Fibroblast of the conjunctiva (primary cell): ENCODE data around the gene ZBTB7B.

ENCODE experiments used
- DNase-seq: peaks from one replicate; pipeline ENCODE4 v3.0.0-alpha.2; 2010; ENCODE audit warnings: low read depth

Gene ZBTB7B

DNA sequence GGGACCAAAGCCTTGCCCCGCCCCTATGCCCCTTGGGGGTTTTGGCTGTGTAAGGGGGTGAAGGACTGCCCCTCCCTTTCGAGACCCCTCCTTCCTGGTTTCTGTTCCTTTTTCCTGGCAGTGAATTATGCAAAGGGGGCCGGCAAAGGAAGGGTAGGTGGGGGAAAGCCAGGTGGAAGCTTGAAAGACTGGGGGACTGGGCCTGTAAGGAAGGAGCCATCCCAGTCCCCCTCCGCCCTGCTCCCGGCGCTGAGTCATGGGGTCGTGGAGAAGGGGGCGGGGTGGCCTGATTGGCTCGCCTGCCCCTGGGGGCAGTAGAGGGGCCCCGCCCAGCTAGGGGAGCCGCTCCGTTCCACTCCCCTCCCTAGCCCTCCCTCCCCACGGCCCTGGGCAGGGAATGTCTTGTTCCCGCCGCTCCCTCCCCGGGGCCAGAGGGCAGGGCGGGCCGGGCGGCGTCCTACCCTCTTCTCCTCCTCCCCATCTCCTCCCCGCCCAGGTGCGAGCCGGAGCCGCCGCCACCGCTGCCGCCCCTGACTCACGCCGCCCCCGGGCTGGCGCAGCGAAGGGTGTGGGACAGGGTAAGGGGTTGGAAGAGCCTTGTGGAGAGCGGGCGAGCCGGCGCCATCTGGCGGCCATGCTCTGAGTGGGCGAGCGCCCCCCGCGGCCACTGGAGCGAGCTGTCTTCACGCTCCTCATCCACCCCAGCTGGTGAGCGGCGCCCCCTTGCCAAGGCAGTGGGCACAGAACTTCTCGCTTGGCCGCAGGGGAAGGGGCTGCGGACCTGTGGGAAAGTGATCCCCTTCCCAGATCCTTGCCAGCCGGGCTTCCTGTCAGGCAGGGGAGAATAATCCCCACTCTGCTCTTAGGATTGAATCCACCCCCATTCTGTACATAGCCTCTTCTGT lies 14.7 kb downstream of the ZBTB7B start:
- DNase-seq: peak; percentile 91

DNA sequence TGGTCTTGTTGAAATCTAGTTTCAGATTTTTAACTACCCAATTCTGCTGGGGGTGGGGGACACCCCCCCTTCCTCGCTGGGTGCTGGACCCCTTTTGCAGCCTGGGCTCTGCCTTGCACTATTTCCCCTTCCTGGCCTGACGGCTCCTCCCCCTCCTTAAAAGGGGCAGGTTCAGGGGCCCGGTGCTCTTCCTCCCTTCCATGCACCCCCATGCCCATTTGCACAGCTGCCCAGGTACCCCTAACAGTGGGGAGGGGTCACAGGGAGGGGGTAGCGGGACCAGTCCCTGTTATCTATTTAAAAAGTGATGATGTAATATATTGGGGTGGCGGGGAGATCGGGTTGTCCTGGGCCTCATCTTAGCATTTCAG lies 15.3 kb downstream of the ZBTB7B start:
- DNase-seq: no peak

- DNase-seq: no peak
Observed at GRCh38 chr1:155018617-155019348, 16.2 kb downstream of the ZBTB7B start.

GRCh38 chr1:155019377-155020245 lies 17.0 kb downstream of the ZBTB7B start:
- no peak for DNase-seq

GRCh38 chr1:155022136-155022926 lies 19.7 kb downstream of the ZBTB7B start:
- no peak for DNase-seq

DNA sequence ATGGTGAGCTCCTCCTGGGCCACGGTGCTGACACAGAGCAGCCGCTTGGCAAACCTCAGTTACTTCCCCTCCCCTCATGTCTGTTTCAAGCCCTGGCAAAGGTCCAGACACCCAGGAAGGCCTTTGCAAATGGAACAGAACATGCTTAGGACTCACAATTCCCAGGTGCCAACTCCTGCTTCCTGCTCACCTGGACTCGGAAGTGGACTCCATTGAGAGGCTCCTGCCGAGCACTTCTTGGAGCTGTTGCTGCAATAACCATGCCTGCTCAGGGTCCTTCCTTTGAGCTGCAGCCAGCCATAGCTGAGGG lies 20.3 kb downstream of the ZBTB7B start:
- DNase-seq: no peak

GRCh38 chr1:155023627-155024026 lies 21.0 kb downstream of the ZBTB7B start:
- DNase-seq: no peak

DNA sequence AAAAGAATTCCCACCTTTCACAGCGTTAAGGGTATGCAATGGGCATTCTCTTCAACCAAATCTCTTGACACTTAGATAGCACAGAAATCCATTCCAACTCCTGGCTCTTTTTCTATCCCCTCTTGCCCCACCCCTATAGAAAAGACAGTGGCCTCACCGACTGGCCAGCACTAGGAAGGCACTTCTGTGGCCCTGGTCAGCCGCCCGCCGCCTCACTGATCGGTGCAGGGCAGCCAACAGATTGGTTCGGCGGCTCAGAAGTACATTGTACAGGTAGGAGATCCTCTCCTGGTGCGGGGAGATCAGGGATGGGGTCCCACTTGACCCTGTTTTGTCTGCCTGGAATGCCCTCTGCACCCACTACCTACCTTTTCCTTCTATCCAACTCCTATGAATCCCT lies 21.7 kb downstream of the ZBTB7B start:
- no peak for DNase-seq

DNA sequence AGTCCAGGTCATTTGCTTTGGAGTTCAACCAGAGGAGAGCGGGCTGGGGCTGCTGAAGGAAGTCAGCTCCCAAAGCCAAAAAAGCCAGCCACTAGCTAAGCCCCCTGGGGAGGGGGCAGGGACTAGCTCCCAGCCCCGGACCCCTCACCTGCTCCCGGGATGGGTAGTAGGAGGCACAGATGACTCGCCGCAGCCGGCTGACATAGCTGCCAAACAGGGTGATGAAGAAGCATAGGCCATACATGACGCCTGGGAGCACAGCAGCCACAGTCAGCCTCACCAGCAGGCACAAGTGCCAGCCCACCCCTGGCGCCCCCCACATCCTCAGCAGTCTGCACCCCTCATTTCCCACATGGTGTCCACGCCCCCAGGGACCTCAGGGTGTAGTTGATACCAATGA lies 23.6 kb downstream of the ZBTB7B start:
- no peak for DNase-seq

- no peak for DNase-seq
Observed at GRCh38 chr1:155026588-155026987, 24.0 kb downstream of the ZBTB7B start.

- DNase-seq: no peak
Observed at GRCh38 chr1:155029513-155030242, 27.1 kb downstream of the ZBTB7B start.

DNA sequence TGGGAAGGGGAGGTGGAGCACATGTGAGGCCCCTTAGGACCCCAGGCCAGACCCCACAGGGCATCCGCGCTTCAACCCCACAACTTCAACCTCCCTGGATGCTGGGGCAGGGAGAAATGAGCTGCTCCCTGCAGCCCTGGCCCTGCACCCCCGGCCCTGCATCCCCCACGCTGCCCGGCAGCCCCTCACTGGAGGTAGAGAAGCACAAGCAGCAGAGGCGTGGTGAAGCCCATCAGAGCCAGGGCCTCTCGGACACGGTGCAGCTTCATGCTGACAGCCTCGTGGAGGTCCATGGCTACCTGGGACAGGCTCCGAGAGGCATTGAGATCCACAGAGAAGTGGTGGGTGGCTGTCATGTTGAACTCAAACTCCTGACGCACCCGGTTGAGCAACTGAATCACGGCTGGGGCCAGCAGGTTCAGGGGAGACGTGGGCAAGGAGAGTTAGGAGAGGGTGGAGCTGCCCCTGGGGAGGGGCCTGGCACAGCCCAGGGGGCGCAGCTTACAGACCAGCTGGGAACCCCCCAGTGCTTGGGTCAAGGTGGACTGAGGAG lies 27.7 kb downstream of the ZBTB7B start:
- no peak for DNase-seq

DNA sequence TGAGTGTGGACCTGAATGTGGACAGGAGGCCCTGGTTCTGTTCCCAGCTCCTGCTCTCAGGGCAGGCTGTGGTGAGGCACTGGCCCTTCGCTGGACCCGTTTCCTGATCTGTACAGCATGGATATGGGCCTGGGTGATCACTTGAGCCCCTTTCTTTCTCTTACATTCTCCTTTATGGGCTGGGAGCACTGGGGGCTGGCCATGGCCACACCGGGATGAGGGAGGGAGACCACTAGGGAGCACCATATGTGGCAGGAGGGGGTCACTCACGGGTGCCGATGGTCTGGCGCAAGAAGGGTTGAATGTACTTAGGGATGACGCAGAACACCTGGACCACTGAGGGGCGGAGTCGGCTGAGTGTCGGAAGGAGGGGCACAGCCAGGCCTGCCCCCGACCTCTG lies 28.3 kb downstream of the ZBTB7B start:
- no peak for DNase-seq

DNA sequence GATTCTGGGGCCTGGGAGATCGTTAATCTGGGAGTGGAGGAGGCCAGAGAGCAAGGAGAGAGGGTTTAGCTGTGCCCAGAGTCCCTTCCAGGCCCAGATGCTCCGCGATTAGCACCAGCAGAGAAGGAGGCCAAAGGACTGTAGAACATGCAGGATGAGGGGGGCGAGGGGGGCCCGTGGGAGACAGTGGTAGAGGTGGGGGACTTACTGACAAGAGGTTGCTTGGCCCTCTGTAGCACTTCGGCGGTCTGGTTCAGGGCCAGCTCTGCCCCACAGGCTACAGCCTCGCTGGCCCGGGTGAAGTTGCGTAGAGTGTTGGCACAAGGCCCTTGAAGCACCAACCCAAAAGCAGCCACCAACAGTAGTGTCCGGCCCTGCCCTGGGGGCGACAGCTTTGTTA lies 30.3 kb downstream of the ZBTB7B start:
- no peak for DNase-seq

- no peak for DNase-seq
Observed at GRCh38 chr1:155033524-155033923, 30.9 kb downstream of the ZBTB7B start, which contains the start of the genes DCST1 and DCST2. TSS of gene DCST1 (plus strand) at chr1:155033824. CDS start at chr1:155034037, 213 bp downstream. TSS of gene DCST2 (minus strand) at chr1:155033781. CDS start at chr1:155033701, 80 bp downstream.

DNA sequence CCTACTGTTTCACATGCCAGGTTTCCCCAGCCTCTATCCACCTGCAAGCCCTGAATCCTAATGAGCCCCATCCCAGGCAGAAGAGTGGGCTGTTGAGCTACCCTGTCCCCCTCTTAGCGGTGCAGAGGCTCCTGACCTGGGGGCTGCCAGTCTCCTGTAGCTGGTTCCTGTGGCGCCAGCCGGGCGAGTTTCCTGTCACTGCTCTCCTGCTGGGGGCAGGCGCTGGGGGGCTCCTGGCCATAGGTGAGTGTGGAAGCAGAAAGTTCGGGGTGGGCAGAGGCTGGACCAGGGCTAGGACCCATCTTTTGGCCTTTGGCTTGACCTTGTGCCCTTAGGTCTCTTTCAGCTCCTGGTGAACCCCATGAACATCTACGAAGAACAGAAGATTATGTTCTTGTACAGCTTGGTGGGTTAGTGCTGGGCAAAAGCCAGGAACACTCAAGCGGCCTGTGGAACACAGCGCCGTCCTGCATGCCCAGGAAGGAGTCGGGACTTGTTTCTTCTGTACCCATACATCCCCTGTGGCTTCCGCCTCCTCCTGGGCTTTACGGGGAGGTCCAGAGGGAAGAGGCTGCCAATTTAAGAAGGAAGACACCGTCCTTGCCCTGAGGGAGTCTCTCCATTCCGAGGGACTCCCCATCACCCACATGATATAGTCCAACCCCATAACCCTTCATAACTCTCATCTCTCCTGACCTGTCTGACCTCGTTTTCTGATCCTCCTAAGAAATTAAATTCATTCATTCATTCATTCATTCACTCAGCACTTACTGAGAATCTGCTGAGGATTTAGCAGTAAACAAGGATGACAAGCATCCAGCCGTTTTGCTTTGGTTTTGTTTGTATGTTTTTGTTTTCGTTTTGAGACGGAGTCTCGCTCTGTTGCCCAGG lies 32.0 kb downstream of the ZBTB7B start:
- DNase-seq: no peak

DNA sequence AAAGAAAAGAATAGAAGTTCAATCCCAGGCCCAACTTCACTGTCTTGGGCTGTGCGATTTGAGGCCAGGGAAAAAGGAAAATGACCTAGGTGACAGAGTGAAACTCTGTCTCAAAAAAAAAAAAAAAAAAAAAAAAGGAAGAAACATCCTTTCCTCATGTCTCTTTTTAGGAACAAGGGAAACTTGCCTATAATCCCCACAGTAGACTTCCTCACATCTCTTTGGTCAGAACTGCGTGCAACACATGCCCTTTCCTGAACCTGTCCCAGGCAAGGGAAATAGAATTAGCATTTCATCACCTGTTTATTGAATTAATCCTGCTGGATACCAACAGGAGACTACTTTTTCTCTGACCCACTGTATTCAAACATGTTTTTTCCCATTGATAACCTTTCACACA lies 33.3 kb downstream of the ZBTB7B start:
- no peak for DNase-seq

GRCh38 chr1:155037043-155037442 lies 34.4 kb downstream of the ZBTB7B start:
- no peak for DNase-seq

GRCh38 chr1:155037851-155038441 lies 35.3 kb downstream of the ZBTB7B start:
- no peak for DNase-seq
